Peyer's patch (tissue), 4 donors: ENCODE measurements around the gene RBBP5. TPM values are rescaled to one million over a fixed set of nuclear protein-coding genes. Genes with fewer than 3 reads are reported as not detected.

Experiments used
- DNase-seq, 3 donors: peaks; one replicate each; pipeline ENCODE4 v3.0.0-alpha.2; 2017 to 2019
- H3K27ac ChIP-seq, 4 donors: fragments of 200-600 bp; sonication (generic); one replicate each; pipeline ENCODE4 v1.5.1; 2016 to 2019
- H3K27me3 ChIP-seq, 2 donors: fragments of 200-600 bp; sonication (generic); one replicate each; pipeline ENCODE4 v1.5.1; 2019
- H3K36me3 ChIP-seq, 3 donors: fragments of 200-600 bp; sonication (generic); one replicate each; pipeline ENCODE4 v1.5.1; 2016 to 2019
- H3K4me1 ChIP-seq, 4 donors: fragments of 200-600 bp; sonication (generic); one replicate each; pipeline ENCODE4 v1.5.1; 2016 to 2019
- H3K4me3 ChIP-seq, 4 donors: fragments of 200-600 bp; sonication (generic); 1 replicate in 3 of 4; 2 replicates in 1 of 4; pipeline ENCODE4 v1.5.1; 2016 to 2019; ENCODE audit warnings: mild to moderate bottlenecking in 1 of 4
- H3K9me3 ChIP-seq, 4 donors: fragments of 200-600 bp; sonication (generic); one replicate each; pipeline ENCODE4 v1.5.1; 2016 to 2019; ENCODE audit warnings: mild to moderate bottlenecking in 1 of 4
- CTCF ChIP-seq, 6 experiments: fragments of 450-650 bp in 4 of 6; fragments of 200-600 bp in 2 of 6; sonication (generic) in 1 of 6; IDR thresholded peaks; one replicate each; pipeline ENCODE4 v1.5.1; 2017 to 2019; ENCODE audit warnings: antibody characterized with exemption in 6 of 6, mild to moderate bottlenecking in 3 of 6, moderate library complexity in 1 of 6
- POLR2A ChIP-seq, 2 donors: fragments of 450-650 bp; IDR thresholded peaks; one replicate each; pipeline ENCODE4 v1.5.1; 2017; ENCODE audit warnings: antibody characterized with exemption in 2 of 2, mild to moderate bottlenecking in 2 of 2, moderate library complexity in 2 of 2
- total RNA-seq, 4 donors: library from RNA; depleted of rRNA; stranded (reverse); fragments of >200 nt; gene quantifications; one replicate each; pipeline ENCODE4 v1.1.0, GENCODE V29; 2016

The RBBP5 gene
- total RNA-seq, 4 donors from 2014 or later, result 11.9 to 21.5 (median 15.3) TPM

- no peak for DNase-seq
- TF ChIP-seq POLR2A (IDR thresholded peaks at IDR 0.05), result no peak
- no peak for TF ChIP-seq CTCF (IDR thresholded peaks at IDR 0.05)
- no peak overlapping the region for H3K4me3 ChIP-seq
- H3K4me1 ChIP-seq, result peaks cover 0 to 4% (median 0%) of the 10 kb centered on the region in 4 donors
- H3K27me3 ChIP-seq, result no peaks in the 10 kb centered on the region
- H3K36me3 ChIP-seq, result no peaks in the 10 kb centered on the region
- H3K27ac ChIP-seq, result no peak overlapping the region
- no peaks in the 10 kb centered on the region for H3K9me3 ChIP-seq
These were observed 56.9 kb downstream of the RBBP5 start for GRCh38 chr1:205064741-205065316.

DNA sequence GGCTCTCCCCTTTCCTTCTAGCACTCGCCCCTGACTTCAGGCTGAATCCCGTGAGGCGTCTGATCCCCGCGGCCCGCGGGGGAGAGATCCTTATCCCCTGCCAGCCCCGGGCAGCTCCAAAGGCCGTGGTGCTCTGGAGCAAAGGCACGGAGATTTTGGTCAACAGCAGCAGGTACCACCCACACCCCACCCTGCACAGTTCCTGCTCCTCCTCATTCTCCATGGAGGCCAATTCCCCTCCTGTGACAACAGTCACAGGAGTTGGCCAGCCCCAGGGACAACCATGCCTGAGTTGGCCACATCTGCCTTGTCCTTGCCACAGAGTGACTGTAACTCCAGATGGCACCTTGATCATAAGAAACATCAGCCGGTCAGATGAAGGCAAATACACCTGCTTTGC lies 57.5 kb downstream of the RBBP5 start:
- H3K27me3 ChIP-seq, result no peaks in the 10 kb centered on the region
- H3K36me3 ChIP-seq, result no peaks in the 10 kb centered on the region
- no peaks in the 10 kb centered on the region for H3K9me3 ChIP-seq
- TF ChIP-seq POLR2A (IDR thresholded peaks at IDR 0.05) (no peak), CTCF (IDR thresholded peaks at IDR 0.05) (no peak)
- no peak overlapping the region for H3K27ac ChIP-seq
- H3K4me3 ChIP-seq, result no peak overlapping the region
- no peak for DNase-seq
- peaks cover 0 to 4% (median 0%) of the 10 kb centered on the region in 4 donors for H3K4me1 ChIP-seq

DNA sequence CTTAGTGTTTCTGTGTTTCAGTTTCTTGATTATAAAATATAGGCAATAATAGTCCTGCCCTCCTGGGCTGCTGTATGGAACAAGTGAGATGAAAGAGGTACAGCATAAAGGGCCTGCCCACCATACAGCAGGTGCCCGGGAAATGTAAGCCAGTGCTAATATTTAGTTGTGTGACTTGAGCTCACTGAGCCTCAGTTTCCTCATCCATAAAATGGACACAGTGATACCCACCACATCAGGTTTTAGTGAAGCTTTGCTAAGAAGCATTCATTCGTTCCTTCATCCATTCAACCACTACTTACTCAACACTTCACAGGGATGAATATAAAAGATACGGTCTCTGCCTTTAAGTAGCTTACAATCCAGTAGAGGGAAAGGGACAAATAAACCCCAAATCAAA lies 58.9 kb downstream of the RBBP5 start:
- Histone ChIP-seq H3K9me3 (no peaks in the 10 kb centered on the region), H3K27ac (no peak overlapping the region), H3K4me3 (no peak overlapping the region), H3K36me3 (no peaks in the 10 kb centered on the region), H3K27me3 (no peaks in the 10 kb centered on the region), H3K4me1 (peaks cover 0 to 4% (median 0%) of the 10 kb centered on the region in 4 donors)
- TF ChIP-seq POLR2A (IDR thresholded peaks at IDR 0.05), result no peak
- TF ChIP-seq CTCF (IDR thresholded peaks at IDR 0.05), result no peak
- DNase-seq, result no peak

DNA sequence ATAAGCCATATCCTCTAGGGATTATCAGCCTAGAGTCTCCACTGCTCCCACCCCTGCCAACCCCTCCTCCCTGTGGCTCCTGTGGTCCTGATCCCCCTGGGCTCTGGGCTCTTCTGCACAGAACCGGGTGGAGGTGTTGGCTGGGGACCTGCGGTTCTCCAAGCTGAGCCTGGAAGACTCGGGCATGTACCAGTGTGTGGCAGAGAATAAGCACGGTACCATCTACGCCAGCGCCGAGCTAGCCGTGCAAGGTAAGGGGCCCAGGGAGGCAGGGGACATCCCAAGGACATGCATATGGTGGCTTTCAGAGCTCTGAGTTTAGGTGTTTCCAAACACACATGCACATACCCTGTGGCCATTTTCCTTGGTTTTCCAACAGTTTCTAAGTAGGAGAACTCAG lies 59.5 kb downstream of the RBBP5 start:
- DNase-seq, result no peak
- no peak overlapping the region for H3K4me3 ChIP-seq
- peaks cover 0 to 4% (median 0%) of the 10 kb centered on the region in 4 donors for H3K4me1 ChIP-seq
- no peaks in the 10 kb centered on the region for H3K36me3 ChIP-seq
- no peak overlapping the region for H3K27ac ChIP-seq
- no peaks in the 10 kb centered on the region for H3K9me3 ChIP-seq
- no peaks in the 10 kb centered on the region for H3K27me3 ChIP-seq
- no peak for TF ChIP-seq CTCF (IDR thresholded peaks at IDR 0.05)
- TF ChIP-seq POLR2A (IDR thresholded peaks at IDR 0.05), result no peak

- Histone ChIP-seq H3K36me3 (no peaks in the 10 kb centered on the region), H3K4me3 (no peak overlapping the region), H3K27ac (no peak overlapping the region), H3K4me1 (peaks cover 0 to 4% (median 0%) of the 10 kb centered on the region in 4 donors), H3K9me3 (no peaks in the 10 kb centered on the region), H3K27me3 (no peaks in the 10 kb centered on the region)
- TF ChIP-seq POLR2A (IDR thresholded peaks at IDR 0.05), result no peak
- peak; percentile 40 to 72 (median 66) for TF ChIP-seq CTCF (IDR thresholded peaks at IDR 0.05)
- peak; percentile 61 to 84 (median 75) for DNase-seq
These were observed 60.1 kb downstream of the RBBP5 start for GRCh38 chr1:205061665-205062069.
